Smooth muscle cell (in vitro differentiated cells): ENCODE data around the gene SPINT2. TPM values are rescaled to one million over a fixed set of nuclear protein-coding genes. Genes with fewer than 3 reads are reported as not detected.

ENCODE experiments used
- DNase-seq: peaks from one replicate; lab custom pipeline; 2025; ENCODE audit not compliant: unreplicated experiment; lab: John Stamatoyannopoulos, UW
- H2AFZ ChIP-seq: fragments of 200-600 bp; sonication (generic); 2 replicates; pipeline ENCODE4 v1.6.0; 2016; ENCODE audit warnings: antibody characterized with exemption, low read depth, mild to moderate bottlenecking
- H3F3A ChIP-seq: fragments of 200-600 bp; sonication (generic); 2 replicates; pipeline ENCODE4 v1.6.0; 2017; ENCODE audit warnings: antibody characterized with exemption, low read depth
- H3K27ac ChIP-seq: fragments of 200-600 bp; sonication (generic); 2 replicates; pipeline ENCODE4 v1.5.1; 2016; ENCODE audit warnings: low read depth, mild to moderate bottlenecking
- H3K27me3 ChIP-seq: fragments of 200-600 bp; sonication (generic); 2 replicates; pipeline ENCODE4 v1.6.1; 2016; ENCODE audit warnings: low read depth, mild to moderate bottlenecking
- H3K36me3 ChIP-seq: fragments of 200-600 bp; sonication (generic); 2 replicates; pipeline ENCODE4 v1.5.1; 2016; ENCODE audit warnings: low read depth
- H3K4me1 ChIP-seq: fragments of 200-600 bp; sonication (generic); 2 replicates; pipeline ENCODE4 v1.5.1; 2016; ENCODE audit warnings: low read depth
- H3K4me2 ChIP-seq: fragments of 200-600 bp; sonication (generic); 2 replicates; pipeline ENCODE4 v1.6.0; 2016; ENCODE audit warnings: mild to moderate bottlenecking
- H3K4me3 ChIP-seq: fragments of 200-600 bp; sonication (generic); 2 replicates; pipeline ENCODE4 v1.5.1; 2016; ENCODE audit warnings: mild to moderate bottlenecking
- H3K79me2 ChIP-seq: fragments of 200-600 bp; sonication (generic); 2 replicates; pipeline ENCODE4 v1.6.0; 2016; ENCODE audit warnings: low read depth, mild to moderate bottlenecking
- H3K9ac ChIP-seq: fragments of 200-600 bp; sonication (generic); 2 replicates; pipeline ENCODE4 v1.6.0; 2016; ENCODE audit warnings: low read depth
- H3K9me3 ChIP-seq: fragments of 200-600 bp; sonication (generic); replicated peaks from 2 replicates; pipeline ENCODE4 v1.5.1; 2016; ENCODE audit warnings: low read depth
- H4K20me1 ChIP-seq: fragments of 200-600 bp; sonication (generic); 2 replicates; pipeline ENCODE4 v1.6.0; 2016; ENCODE audit warnings: low read depth
- CTCF ChIP-seq: fragments of 200-600 bp; sonication (generic); IDR thresholded peaks from 2 replicates; pipeline ENCODE4 v1.5.1; 2017; ENCODE audit warnings: borderline replicate concordance, mild to moderate bottlenecking, antibody characterized with exemption; ENCODE audit not compliant: insufficient read depth, poor library complexity, severe bottlenecking
- WGBS: methylation state at CpG from one replicate; pipeline ENCODE4 v1.1.7; 2016; ENCODE audit warnings: low lambda C conversion rate; 5-methylcytosine and 5-hydroxymethylcytosine counted together
- polyA plus RNA-seq: library from polyadenylated mRNA; unstranded; fragments of >200 nt; fragmentation: Nextera tagmentation; extraction: Ambion mirVana; gene quantifications from 2 replicates; pipeline ENCODE4 v1.2.1, GENCODE V29; 2016
- total RNA-seq: library from RNA; depleted of rRNA; stranded (reverse); fragments of >200 nt; gene quantifications from 2 replicates; pipeline ENCODE4 v1.2.3, GENCODE V29; 2014

SPINT2 gene
- total and polyA plus RNA-seq, 2 experiments from 2014 or later = 153 to 201 TPM

DNA sequence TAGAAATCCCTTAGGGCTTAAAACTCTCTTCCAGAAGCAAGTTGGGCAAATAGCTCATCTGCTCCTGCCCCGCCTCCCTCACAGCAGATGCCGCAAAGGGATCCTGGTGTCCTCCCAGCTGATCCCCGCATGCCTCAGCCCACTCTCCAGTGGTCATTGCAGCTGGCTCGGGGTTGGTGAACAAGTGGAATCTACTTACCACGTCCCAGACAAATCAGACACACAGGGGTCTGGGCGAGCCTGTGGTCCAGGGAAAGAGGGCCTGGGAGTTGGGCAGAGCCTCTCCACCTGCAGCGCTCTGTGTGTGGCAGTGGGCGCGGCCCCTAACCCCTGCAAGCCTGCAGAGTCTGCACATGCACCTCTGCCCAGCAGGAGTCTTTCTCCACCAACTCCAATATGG lies 28.9 kb downstream of the SPINT2 start:
- H3K9ac ChIP-seq = no peak overlapping the region
- 70% methylated on average over 9 of the region's 9 CpGs for WGBS

GRCh38 chr19:38294090-38294489 lies 29.7 kb downstream of the SPINT2 start:
- Histone ChIP-seq H4K20me1 (no peaks in the 10 kb centered on the region), H3K27ac (no peak overlapping the region), H3K27me3 (no peaks in the 10 kb centered on the region), H3K4me1 (peaks cover 6% of the 10 kb centered on the region), H3K79me2 (no peaks in the 10 kb centered on the region), H3K4me2 (no peak overlapping the region), H3K36me3 (no peaks in the 10 kb centered on the region), H2AFZ (no peak overlapping the region), H3F3A (peaks cover 6% of the 10 kb centered on the region), H3K4me3 (no peak overlapping the region), H3K9me3 (no peaks in the 10 kb centered on the region), H3K9ac (no peak overlapping the region)
- DNase-seq = no peak
- TF ChIP-seq CTCF = no peak
- WGBS = 75% methylated on average over 8 of the region's 8 CpGs

More for the DNA sequence above, 28.9 kb downstream of the SPINT2 start:
- Histone ChIP-seq H2AFZ (no peak overlapping the region), H3K4me3 (no peak overlapping the region), H3K4me1 (peaks cover 6% of the 10 kb centered on the region), H3K4me2 (no peak overlapping the region), H3K27me3 (no peaks in the 10 kb centered on the region), H3K36me3 (no peaks in the 10 kb centered on the region), H3K27ac (no peak overlapping the region), H3K79me2 (no peaks in the 10 kb centered on the region), H3K9me3 (no peaks in the 10 kb centered on the region), H4K20me1 (no peaks in the 10 kb centered on the region), H3F3A (peaks cover 3% of the 10 kb centered on the region)
- no peak for DNase-seq
- no peak for TF ChIP-seq CTCF

DNA sequence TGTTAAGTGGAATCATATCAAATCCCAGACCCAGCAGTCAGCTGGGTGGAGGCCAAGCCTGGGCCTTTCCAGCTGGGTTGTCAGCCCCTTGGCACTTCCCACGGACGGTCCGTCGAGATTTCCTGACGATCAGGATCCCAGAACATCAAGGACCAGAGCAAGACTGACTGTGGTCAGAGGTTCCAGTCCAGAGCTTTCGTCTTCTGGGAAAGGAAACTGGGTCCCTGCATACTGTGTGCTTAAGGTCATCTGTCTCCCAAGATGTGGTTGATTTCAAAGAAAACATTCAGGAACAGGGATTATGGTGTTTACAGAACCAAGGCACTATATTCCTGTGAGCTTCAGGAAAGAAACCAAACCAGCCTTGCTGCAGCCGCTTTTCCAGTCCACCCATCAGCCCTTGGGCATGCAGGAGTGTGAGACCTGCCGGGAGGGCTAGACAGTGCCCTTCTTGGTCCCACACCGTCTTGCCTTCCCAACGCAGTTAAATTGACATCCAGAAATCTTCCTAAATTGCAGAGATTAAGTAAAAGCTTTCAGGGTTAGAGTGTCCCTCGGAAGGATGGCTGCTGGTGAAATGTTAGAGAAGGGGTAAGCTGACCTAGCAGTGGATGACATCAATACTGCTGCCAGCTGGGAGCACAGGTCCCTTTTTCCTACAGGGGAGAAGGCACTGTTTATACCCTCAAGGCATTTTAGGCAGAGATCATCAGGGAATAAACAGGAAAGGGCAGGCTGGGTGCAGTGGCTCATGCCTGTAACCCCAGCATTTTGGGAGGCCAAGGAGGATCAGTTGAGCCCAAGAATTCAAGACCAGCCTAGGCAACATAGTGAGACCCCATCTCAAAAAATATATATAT lies 34.7 kb downstream of the SPINT2 start:
- Histone ChIP-seq H3K36me3 (no peaks in the 10 kb centered on the region), H3F3A (peaks cover 13% of the 10 kb centered on the region), H3K4me2 (peak overlapping the region; percentile 61), H3K27ac (peak overlapping the region; percentile 54), H3K79me2 (no peaks in the 10 kb centered on the region), H3K27me3 (no peaks in the 10 kb centered on the region), H3K9me3 (no peaks in the 10 kb centered on the region), H3K4me3 (no peak overlapping the region), H3K9ac (peak overlapping the region; percentile 18), H3K4me1 (no peaks in the 10 kb centered on the region), H4K20me1 (no peaks in the 10 kb centered on the region), H2AFZ (no peak overlapping the region)
- no peak for TF ChIP-seq CTCF
- no peak for DNase-seq
- 11% methylated on average over 11 of the region's 11 CpGs for WGBS
